SU-DHL-6 (cell line): ENCODE measurements around the gene CD209.

ENCODE experiments used
- H2AFZ ChIP-seq: fragments of 200-600 bp; sonication (generic); 2 replicates; pipeline ENCODE4 v1.6.1; 2014; ENCODE audit warnings: low read depth, mild to moderate bottlenecking, moderate library complexity, mixed read lengths, antibody characterized with exemption, low read length; ENCODE audit not compliant: severe bottlenecking
- H3F3A ChIP-seq: fragments of 200-600 bp; shearing (Covaris generic); 2 replicates; pipeline ENCODE4 v1.6.0; 2016; ENCODE audit warnings: antibody characterized with exemption, mild to moderate bottlenecking; ENCODE audit not compliant: insufficient read depth
- H3K27ac ChIP-seq: fragments of 200-600 bp; sonication (generic); 2 replicates; pipeline ENCODE4 v1.5.1; 2016; ENCODE audit warnings: low read depth, mild to moderate bottlenecking, low read length, moderate library complexity, mixed read lengths
- H3K27me3 ChIP-seq: fragments of 200-600 bp; sonication (generic), shearing (Covaris generic); 2 replicates; pipeline ENCODE4 v1.6.0; 2014; ENCODE audit warnings: mild to moderate bottlenecking, low read length
- H3K36me3 ChIP-seq: fragments of 200-600 bp; sonication (generic); 2 replicates; pipeline ENCODE4 v1.6.1; 2014; ENCODE audit warnings: mild to moderate bottlenecking, low read length, mixed read lengths
- H3K4me2 ChIP-seq: fragments of 300-600, 200-600 bp; shearing (Covaris generic), sonication (generic); 2 replicates; pipeline ENCODE4 v1.6.0; 2014; ENCODE audit warnings: low read length, low read depth, mild to moderate bottlenecking; ENCODE audit not compliant: poor library complexity, severe bottlenecking
- H3K4me3 ChIP-seq: fragments of 200-600 bp; sonication (generic); 2 replicates; pipeline ENCODE4 v1.5.1; 2014; ENCODE audit warnings: antibody characterized with exemption, low read length, mild to moderate bottlenecking, mixed read lengths; ENCODE audit not compliant: insufficient read depth, poor library complexity, severe bottlenecking
- H3K79me2 ChIP-seq: fragments of 200-600 bp; sonication (generic); 2 replicates; pipeline ENCODE4 v1.6.1; 2014; ENCODE audit warnings: mild to moderate bottlenecking, low read length, moderate library complexity; ENCODE audit not compliant: insufficient read depth
- H3K9ac ChIP-seq: fragments of 200-600 bp; sonication (generic); 2 replicates; pipeline ENCODE4 v1.7.0; 2014; ENCODE audit warnings: mild to moderate bottlenecking, low read length
- H3K9me2 ChIP-seq: fragments of 200-600 bp; sonication (generic); replicated peaks from 2 replicates; pipeline ENCODE4 v1.6.1; 2014; ENCODE audit warnings: low read length; ENCODE audit not compliant: insufficient read depth
- H3K9me3 ChIP-seq: fragments of 200-600 bp; sonication (generic); 2 replicates; pipeline ENCODE4 v1.6.1; 2014; ENCODE audit warnings: low read length, mixed read lengths; ENCODE audit not compliant: insufficient read depth
- H4K20me1 ChIP-seq: fragments of 200-600 bp; sonication (generic); 2 replicates; pipeline ENCODE4 v1.6.1; 2014; ENCODE audit warnings: low read depth, mild to moderate bottlenecking, antibody characterized with exemption, low read length, moderate library complexity, mixed read lengths
- CTCF ChIP-seq: fragments of 200-600 bp; sonication (generic); IDR thresholded peaks from one replicate; pipeline ENCODE4 v1.5.1; 2017; ENCODE audit warnings: antibody characterized with exemption, mild to moderate bottlenecking, low read length, moderate library complexity; ENCODE audit not compliant: insufficient read depth, poor library complexity, severe bottlenecking
- EZH2phosphoT487 ChIP-seq: fragments of 200-600 bp; sonication (generic), shearing (Covaris generic); conservative IDR thresholded peaks from 2 replicates; pipeline ENCODE4 v1.6.1; 2018; ENCODE audit warnings: mild to moderate bottlenecking, antibody characterized with exemption, low read length, moderate library complexity, mixed read lengths

Gene CD209

DNA sequence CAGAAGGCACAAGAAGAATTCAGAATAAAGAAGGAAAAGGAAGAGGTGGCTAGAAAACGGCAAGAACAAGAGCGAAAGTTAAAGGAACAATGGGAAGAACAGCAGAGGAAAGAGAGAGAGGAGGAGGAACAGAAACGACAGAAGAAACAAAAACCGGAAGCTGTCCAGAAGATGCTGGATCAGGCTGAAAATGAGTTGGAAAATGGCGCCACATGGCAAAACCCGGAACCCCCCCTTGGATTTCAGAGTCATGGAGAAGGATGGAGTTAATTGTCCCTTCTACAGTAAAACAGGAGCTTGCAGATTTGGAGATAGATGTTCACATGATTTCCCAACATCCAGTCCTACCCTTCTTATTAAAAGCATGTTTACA is 6.7 kb downstream of the CD209 start:
- Histone ChIP-seq H3K27me3 (no peaks in the 10 kb centered on the region), H3K9me2 (no peaks in the 10 kb centered on the region), H3K9ac (no peak overlapping the region), H3K9me3 (no peaks in the 10 kb centered on the region), H3F3A (no peaks in the 10 kb centered on the region), H3K79me2 (no peaks in the 10 kb centered on the region), H3K36me3 (no peaks in the 10 kb centered on the region), H3K27ac (no peak overlapping the region), H3K4me2 (no peak overlapping the region), H3K4me3 (no peak overlapping the region), H4K20me1 (no peaks in the 10 kb centered on the region), H2AFZ (no peak overlapping the region)
- TF ChIP-seq EZH2phosphoT487 (no peak), CTCF (no peak)

DNA sequence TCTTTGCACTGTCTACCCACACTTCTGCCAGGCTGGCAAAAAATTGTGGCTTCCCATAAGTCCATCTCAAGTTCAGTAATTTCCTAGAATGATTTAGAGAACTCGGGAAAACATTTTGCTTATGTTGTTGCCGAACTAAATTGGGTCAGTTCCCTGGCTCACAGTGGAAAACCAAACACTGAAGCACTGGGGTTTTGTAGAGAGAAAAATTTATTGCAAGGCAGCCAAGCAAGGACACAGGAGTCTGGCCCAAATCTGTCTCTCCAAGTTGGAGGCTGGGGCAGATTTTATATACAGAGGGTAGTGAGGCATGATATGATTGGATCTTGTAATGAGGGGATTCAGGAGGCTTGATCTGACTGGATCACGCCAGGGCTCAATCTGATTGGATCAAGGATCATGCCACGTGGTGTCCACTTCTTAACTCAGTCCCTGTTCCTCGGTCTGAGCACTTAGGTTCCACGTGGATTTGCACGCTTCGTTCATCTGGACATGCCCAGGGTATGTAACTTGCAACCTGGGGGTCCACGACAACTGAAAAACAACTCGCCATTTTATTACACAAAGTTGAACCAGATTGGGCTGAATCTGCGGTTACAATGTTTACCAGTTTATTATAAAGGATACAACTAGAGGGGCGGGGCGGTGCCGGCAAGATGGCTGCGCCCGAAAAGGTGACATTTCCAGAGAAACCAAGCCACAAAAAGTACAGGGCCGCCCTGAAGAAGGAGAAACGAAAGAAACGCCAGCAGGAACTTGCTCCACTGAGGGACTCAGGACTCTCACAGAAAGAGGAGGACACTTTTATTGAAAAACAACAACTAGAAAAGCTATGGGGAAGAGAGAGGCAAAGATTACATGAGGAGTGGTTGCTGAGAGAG is 7.3 kb downstream of the CD209 start:
- H3K9me3 ChIP-seq: no peaks in the 10 kb centered on the region
- H3K9ac ChIP-seq: no peak overlapping the region
- no peaks in the 10 kb centered on the region for H3K27me3 ChIP-seq
- H3K4me2 ChIP-seq: no peak overlapping the region
- no peaks in the 10 kb centered on the region for H3K36me3 ChIP-seq
- no peak for TF ChIP-seq EZH2phosphoT487
- TF ChIP-seq CTCF: no peak
- H3F3A ChIP-seq: no peaks in the 10 kb centered on the region
- no peak overlapping the region for H2AFZ ChIP-seq
- no peaks in the 10 kb centered on the region for H3K79me2 ChIP-seq
- H4K20me1 ChIP-seq: no peaks in the 10 kb centered on the region
- no peak overlapping the region for H3K27ac ChIP-seq
- H3K4me3 ChIP-seq: no peak overlapping the region
- no peaks in the 10 kb centered on the region for H3K9me2 ChIP-seq

GRCh38 chr19:7739211-7739755 is 8.1 kb downstream of the CD209 start:
- no peaks in the 10 kb centered on the region for H3F3A ChIP-seq
- H4K20me1 ChIP-seq: no peaks in the 10 kb centered on the region
- no peaks in the 10 kb centered on the region for H3K27me3 ChIP-seq
- H3K4me3 ChIP-seq: no peak overlapping the region
- H3K9ac ChIP-seq: no peak overlapping the region
- H3K27ac ChIP-seq: no peak overlapping the region
- H3K4me2 ChIP-seq: no peak overlapping the region
- H3K79me2 ChIP-seq: no peaks in the 10 kb centered on the region
- TF ChIP-seq CTCF: no peak
- no peak for TF ChIP-seq EZH2phosphoT487
- no peaks in the 10 kb centered on the region for H3K9me2 ChIP-seq
- H3K36me3 ChIP-seq: no peaks in the 10 kb centered on the region
- H2AFZ ChIP-seq: no peak overlapping the region
- H3K9me3 ChIP-seq: no peaks in the 10 kb centered on the region
